Activated B cell treated with CpG ODN at 0.5 μM for 24 hours (primary cell): ENCODE measurements around the gene SPRR2D. TPM values are rescaled to one million over a fixed set of nuclear protein-coding genes. Genes with fewer than 3 reads are reported as not detected.
"Not testable (repeated sequence)": the region's sequence is repeated elsewhere in the genome, so short reads cannot be mapped to it uniquely, and the experiment has no call there.

Experiments used
- ATAC-seq: fragments of 200-7000 bp; cut with Tn5 transposase; one replicate; pipeline ENCODE4 v1.10.0; 2021; ENCODE audit warnings: low read depth, mild to moderate bottlenecking, moderate library complexity
- CTCF ChIA-PET: fragments of 350-600 bp; sonication (Branson Sonifier 250); formaldehyde crosslinking; loops from one replicate; lab custom pipeline; 2021; ENCODE audit warnings: antibody characterized with exemption; lab: Charles Lee
- POLR2A ChIA-PET: fragments of 350-600 bp; sonication (Branson Sonifier 250); formaldehyde crosslinking; loops from one replicate; lab custom pipeline; 2021; ENCODE audit warnings: antibody characterized with exemption; lab: Charles Lee
- DNase-seq: peaks from one replicate; pipeline ENCODE4 v3.0.0; 2022
- H3K27ac Mint-ChIP-seq: one replicate; pipeline ENCODE4 v1.8.0; 2020; ENCODE audit warnings: mixed read lengths
- H3K27me3 Mint-ChIP-seq: one replicate; pipeline ENCODE4 v1.8.0; 2021; ENCODE audit warnings: mixed read lengths
- H3K36me3 Mint-ChIP-seq: one replicate; pipeline ENCODE4 v1.8.0; 2021; ENCODE audit warnings: low read depth, mixed read lengths
- H3K4me1 Mint-ChIP-seq: one replicate; pipeline ENCODE4 v1.8.0; 2021; ENCODE audit warnings: mixed read lengths
- H3K4me3 Mint-ChIP-seq: one replicate; pipeline ENCODE4 v1.8.0; 2020; ENCODE audit warnings: mild to moderate bottlenecking, mixed read lengths
- H3K9me3 Mint-ChIP-seq: one replicate; pipeline ENCODE4 v1.8.0; 2020; ENCODE audit warnings: mixed read lengths
- intact Hi-C: fragments of 100-400 bp; cut with micrococcal nuclease; formaldehyde crosslinking; loops from one replicate; pipeline ENCODE4 v1.15.1; 2024
- total RNA-seq: library from RNA; stranded (reverse); gene quantifications from 2 replicates; pipeline ENCODE4 v1.2.3, GENCODE V29; 2022
- TF ChIP-seq, protein P1 (sequence below): fragments of 200-600 bp; IDR thresholded peaks from one replicate; pipeline ENCODE4 v1.8.0; 2022; ENCODE audit warnings: antibody characterized with exemption, mild to moderate bottlenecking

SPRR2D gene
- total RNA-seq, 1 donor from 2014 or later, result not detected

- no peaks in the 10 kb centered on the region for H3K36me3 Mint-ChIP-seq
- POLR2A ChIA-PET, result no interaction called here
- no peak for DNase-seq
- ATAC-seq, result no peak
- CTCF ChIA-PET, result no interaction called here
- H3K27me3 Mint-ChIP-seq, result peaks cover 18% of the 10 kb centered on the region
- TF ChIP-seq, protein P1, sequence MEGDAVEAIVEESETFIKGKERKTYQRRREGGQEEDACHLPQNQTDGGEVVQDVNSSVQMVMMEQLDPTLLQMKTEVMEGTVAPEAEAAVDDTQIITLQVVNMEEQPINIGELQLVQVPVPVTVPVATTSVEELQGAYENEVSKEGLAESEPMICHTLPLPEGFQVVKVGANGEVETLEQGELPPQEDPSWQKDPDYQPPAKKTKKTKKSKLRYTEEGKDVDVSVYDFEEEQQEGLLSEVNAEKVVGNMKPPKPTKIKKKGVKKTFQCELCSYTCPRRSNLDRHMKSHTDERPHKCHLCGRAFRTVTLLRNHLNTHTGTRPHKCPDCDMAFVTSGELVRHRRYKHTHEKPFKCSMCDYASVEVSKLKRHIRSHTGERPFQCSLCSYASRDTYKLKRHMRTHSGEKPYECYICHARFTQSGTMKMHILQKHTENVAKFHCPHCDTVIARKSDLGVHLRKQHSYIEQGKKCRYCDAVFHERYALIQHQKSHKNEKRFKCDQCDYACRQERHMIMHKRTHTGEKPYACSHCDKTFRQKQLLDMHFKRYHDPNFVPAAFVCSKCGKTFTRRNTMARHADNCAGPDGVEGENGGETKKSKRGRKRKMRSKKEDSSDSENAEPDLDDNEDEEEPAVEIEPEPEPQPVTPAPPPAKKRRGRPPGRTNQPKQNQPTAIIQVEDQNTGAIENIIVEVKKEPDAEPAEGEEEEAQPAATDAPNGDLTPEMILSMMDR, result no peak
- intact Hi-C loops, result no loop called here
- no peak overlapping the region for H3K4me3 Mint-ChIP-seq
- peaks cover 3% of the 10 kb centered on the region for H3K9me3 Mint-ChIP-seq
- no peak overlapping the region for H3K27ac Mint-ChIP-seq
- no peaks in the 10 kb centered on the region for H3K4me1 Mint-ChIP-seq
Measured at GRCh38 chr1:153028766-153029165, 12.2 kb downstream of the SPRR2D start.

DNA sequence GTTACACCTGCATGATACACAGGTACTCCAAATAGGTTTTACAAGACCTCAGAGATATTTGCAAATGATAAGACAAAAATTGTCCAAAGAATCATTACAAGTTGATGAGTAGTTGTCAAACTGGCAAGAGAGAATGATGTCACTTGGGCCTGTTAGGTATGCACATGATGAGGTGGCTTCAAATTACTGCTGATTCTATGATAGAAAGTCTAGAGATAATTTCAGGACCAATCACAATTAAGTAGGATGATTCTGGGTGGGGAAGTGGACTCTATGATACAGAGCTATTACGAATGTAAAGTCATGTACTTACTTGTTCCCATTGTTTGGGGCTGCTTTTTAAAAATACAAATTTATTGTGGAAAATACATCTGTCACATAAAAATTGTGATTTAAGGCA, 15.1 kb downstream of the SPRR2D start:
- CTCF ChIA-PET, result no interaction called here
- Mint-ChIP-seq H3K9me3 (peaks cover 3% of the 10 kb centered on the region), H3K36me3 (no peaks in the 10 kb centered on the region), H3K27ac (no peak overlapping the region), H3K27me3 (peaks cover 29% of the 10 kb centered on the region), H3K4me1 (peaks cover 6% of the 10 kb centered on the region), H3K4me3 (no peak overlapping the region)
- TF ChIP-seq, protein P1, result no peak
- intact Hi-C loops, result no loop called here
- POLR2A ChIA-PET, result no interaction called here
- DNase-seq, result no peak
- no peak for ATAC-seq

GRCh38 chr1:153024413-153024812, 16.5 kb downstream of the SPRR2D start:
- Mint-ChIP-seq H3K27ac (no peak overlapping the region), H3K27me3 (peaks cover 34% of the 10 kb centered on the region), H3K9me3 (peaks cover 2% of the 10 kb centered on the region), H3K36me3 (no peaks in the 10 kb centered on the region), H3K4me1 (peaks cover 6% of the 10 kb centered on the region), H3K4me3 (no peak overlapping the region)
- TF ChIP-seq, protein P1, result no peak
- ATAC-seq (no peak), DNase-seq (no peak)
- ChIA-PET POLR2A (no interaction called here), CTCF (no interaction called here)
- intact Hi-C loops, result no loop called here

GRCh38 chr1:153023109-153023508, 17.8 kb downstream of the SPRR2D start:
- intact Hi-C loops, result no loop called here
- ATAC-seq (no peak), DNase-seq (no peak)
- H3K4me1 Mint-ChIP-seq, result peaks cover 6% of the 10 kb centered on the region
- POLR2A ChIA-PET, result no interaction called here
- H3K4me3 Mint-ChIP-seq, result no peak overlapping the region
- TF ChIP-seq, protein P1, result no peak
- no peak overlapping the region for H3K27ac Mint-ChIP-seq
- no peaks in the 10 kb centered on the region for H3K9me3 Mint-ChIP-seq
- H3K36me3 Mint-ChIP-seq, result no peaks in the 10 kb centered on the region
- CTCF ChIA-PET, result no interaction called here
- H3K27me3 Mint-ChIP-seq, result peaks cover 37% of the 10 kb centered on the region

DNA sequence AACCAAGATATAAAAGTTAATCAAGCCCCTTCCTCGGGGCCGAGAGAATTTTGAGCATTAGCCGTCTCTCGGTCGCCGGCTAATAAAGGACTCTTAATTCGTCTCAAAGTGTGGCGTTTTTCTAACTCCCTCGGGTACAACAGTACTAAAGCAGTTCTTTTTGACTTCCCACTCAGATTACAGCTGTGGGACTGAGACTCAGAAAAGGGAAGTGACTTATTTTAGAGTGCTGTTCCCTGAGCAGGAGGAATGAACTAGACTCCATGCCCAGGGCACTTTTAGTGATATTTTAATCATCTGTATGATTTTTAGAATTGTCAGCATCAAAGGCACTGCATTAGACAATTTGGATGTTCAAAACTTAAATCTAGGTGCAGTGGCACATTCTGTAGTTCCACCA, 18.6 kb downstream of the SPRR2D start:
- H3K4me1 Mint-ChIP-seq, CTCF ChIA-PET, ATAC-seq, H3K4me3 Mint-ChIP-seq, H3K27ac Mint-ChIP-seq, H3K36me3 Mint-ChIP-seq, intact Hi-C loops, DNase-seq, H3K9me3 Mint-ChIP-seq, POLR2A ChIA-PET: not testable (repeated sequence)
- H3K27me3 Mint-ChIP-seq, result peaks cover 42% of the 10 kb centered on the region

- intact Hi-C loops, ATAC-seq, H3K4me1 Mint-ChIP-seq, H3K9me3 Mint-ChIP-seq, CTCF ChIA-PET, DNase-seq, H3K27ac Mint-ChIP-seq, H3K4me3 Mint-ChIP-seq, H3K36me3 Mint-ChIP-seq, POLR2A ChIA-PET: not testable (repeated sequence)
- peaks cover 42% of the 10 kb centered on the region for H3K27me3 Mint-ChIP-seq
Measured at GRCh38 chr1:153021829-153022228, 19.1 kb downstream of the SPRR2D start.

DNA sequence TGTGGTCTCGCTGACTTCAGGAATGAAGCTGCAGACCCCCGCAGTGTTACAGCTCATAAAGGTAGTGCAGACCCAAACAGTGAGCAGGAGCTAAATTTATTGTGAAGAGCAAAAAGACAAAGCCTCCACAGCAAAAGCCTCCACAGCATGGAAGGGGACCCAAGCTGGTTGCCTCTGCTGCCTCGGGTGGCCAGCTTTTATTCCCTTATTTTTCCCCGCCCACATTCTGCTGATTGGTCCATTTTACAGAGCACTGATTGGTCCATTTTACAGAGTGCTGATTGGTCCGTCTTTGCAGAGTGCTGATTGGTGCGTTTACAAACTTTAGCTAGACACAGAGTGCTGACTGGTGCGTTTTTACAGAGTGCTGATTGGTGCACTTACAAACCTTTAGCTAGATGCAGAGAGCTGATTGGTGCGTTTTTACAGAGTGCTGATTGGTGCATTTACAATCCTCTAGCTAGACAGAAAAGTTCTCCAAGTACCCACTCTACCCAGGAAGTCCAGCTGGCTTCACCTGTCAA, 29.6 kb downstream of the SPRR2D start:
- DNase-seq, ATAC-seq, POLR2A ChIA-PET, CTCF ChIA-PET, intact Hi-C loops, H3K27ac Mint-ChIP-seq, H3K4me3 Mint-ChIP-seq, H3K36me3 Mint-ChIP-seq, H3K4me1 Mint-ChIP-seq, H3K9me3 Mint-ChIP-seq: not testable (repeated sequence)
- peaks cover 15% of the 10 kb centered on the region for H3K27me3 Mint-ChIP-seq
